NT2/D1 (cell line): ENCODE measurements around the gene PDHX.

Experiments
- SUZ12 ChIP-seq: IDR thresholded peaks from 2 replicates; pipeline ENCODE4 v1.6.1; 2011; ENCODE audit not compliant: insufficient read length, insufficient read depth; ENCODE audit errors: extremely low read depth
- YY1 ChIP-seq: IDR thresholded peaks from 2 replicates; pipeline ENCODE4 v1.6.1; 2011; ENCODE audit not compliant: insufficient read length, insufficient read depth

DNA sequence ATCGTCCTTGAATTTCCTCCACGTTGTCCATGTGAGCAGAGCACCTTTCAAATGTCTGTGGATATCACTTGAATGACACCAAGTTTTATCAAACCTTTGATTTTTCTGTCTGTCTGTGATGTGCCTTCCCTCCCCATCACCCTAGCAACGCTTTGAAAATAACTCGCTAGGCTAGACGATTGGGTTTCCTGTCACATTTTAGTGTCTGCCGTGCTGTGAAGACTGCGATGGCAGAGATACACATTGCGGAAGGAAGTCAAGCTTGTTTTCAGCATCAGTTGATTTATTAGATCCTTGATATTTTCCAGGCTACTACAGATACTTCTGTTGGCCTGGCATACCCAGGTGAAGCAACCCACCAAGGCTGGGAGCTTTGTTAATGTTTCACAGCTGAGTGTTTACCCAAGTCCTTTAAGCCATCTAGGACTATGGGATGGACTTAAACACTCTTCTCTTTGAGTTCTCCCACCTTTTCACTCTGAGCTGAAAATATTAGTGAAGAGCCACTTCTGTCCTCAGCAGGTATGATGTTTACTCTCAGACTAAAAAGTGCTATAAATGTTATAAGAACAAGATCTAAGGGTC is 128.9 kb downstream of the PDHX start:
- TF ChIP-seq YY1, result no peak
- TF ChIP-seq SUZ12, result no peak
